PC-3 (cell line): Measurements from ENCODE around the gene F13A1. TPM values are rescaled to one million over a fixed set of nuclear protein-coding genes. Genes with fewer than 3 reads are reported as not detected.

Source experiments
- ATAC-seq: fragments of 200-7000 bp; cut with Tn5 transposase; 2 replicates; pipeline ENCODE4 v1.9.1; 2020; ENCODE audit warnings: mild to moderate bottlenecking, moderate library complexity
- BruUV-seq: library from RNA; stranded (reverse); fragments of 400-500 nt; replicated peaks from 2 replicates; lab custom pipeline; 2021; lab: Mats Ljungman, UMichigan
- CTCF ChIA-PET: fragments of 300-600 bp; sonication (Branson Sonifier 250); formaldehyde crosslinking; loops from one replicate; lab custom pipeline; 2022; ENCODE audit warnings: antibody characterized with exemption; lab: Charles Lee
- POLR2A ChIA-PET: fragments of 300-600 bp; sonication (Branson Sonifier 250); formaldehyde crosslinking; loops from one replicate; lab custom pipeline; 2022; ENCODE audit warnings: antibody characterized with exemption; ENCODE audit not compliant: unreplicated experiment; lab: Charles Lee
- DNase-seq: peaks from one replicate; pipeline ENCODE4 v3.0.0-alpha.2; 2015
- H2AFZ ChIP-seq: fragments of 300-600 bp; sonication (generic); 2 replicates; pipeline ENCODE4 v1.6.0; 2016; ENCODE audit warnings: antibody characterized with exemption, low read length
- H3F3A ChIP-seq: fragments of 300-600 bp; sonication (generic); one replicate; pipeline ENCODE4 v1.6.0; 2017; ENCODE audit warnings: antibody characterized with exemption, low read length, control low read depth, mild to moderate bottlenecking; ENCODE audit not compliant: unreplicated experiment
- H3K27ac ChIP-seq: fragments of 300-600 bp; sonication (generic); 2 replicates; pipeline ENCODE4 v1.5.1; 2016; ENCODE audit warnings: mild to moderate bottlenecking, low read length
- H3K27me3 ChIP-seq: fragments of 300-600 bp; sonication (generic); 2 replicates; pipeline ENCODE4 v1.6.1; 2016; ENCODE audit warnings: low read length, mixed read lengths
- H3K36me3 ChIP-seq: fragments of 300-600 bp; sonication (generic); 2 replicates; pipeline ENCODE4 v1.6.1; 2016; ENCODE audit warnings: low read depth, mixed run types, low read length, mixed read lengths
- H3K4me1 ChIP-seq: fragments of 300-600 bp; sonication (generic); 2 replicates; pipeline ENCODE4 v1.5.1; 2016; ENCODE audit warnings: low read length; ENCODE audit not compliant: insufficient read depth
- H3K4me2 ChIP-seq: fragments of 300-600 bp; sonication (generic); 2 replicates; pipeline ENCODE4 v1.6.0; 2016; ENCODE audit warnings: low read length
- H3K4me3 ChIP-seq: fragments of 300-600 bp; sonication (generic); 2 replicates; pipeline ENCODE4 v1.5.1; 2016; ENCODE audit warnings: mild to moderate bottlenecking, low read length, mixed read lengths
- H3K79me2 ChIP-seq: fragments of 300-600 bp; sonication (generic); 2 replicates; pipeline ENCODE4 v1.6.1; 2017; ENCODE audit warnings: low read length, mixed read lengths
- H3K9ac ChIP-seq: fragments of 300-600 bp; sonication (generic); 2 replicates; pipeline ENCODE4 v1.6.0; 2016; ENCODE audit warnings: mild to moderate bottlenecking, low read length
- H3K9me2 ChIP-seq: fragments of 300-600 bp; sonication (generic); replicated peaks from 2 replicates; pipeline ENCODE4 v1.6.1; 2016; ENCODE audit warnings: mixed run types, low read length, mixed read lengths
- H3K9me3 ChIP-seq: fragments of 300-600 bp; sonication (generic); 2 replicates; pipeline ENCODE4 v1.6.1; 2016; ENCODE audit warnings: low read length, mixed read lengths
- H4K20me1 ChIP-seq: fragments of 300-600 bp; sonication (generic); 2 replicates; pipeline ENCODE4 v1.6.1; 2016; ENCODE audit warnings: low read length, mixed read lengths
- EZH2 ChIP-seq: fragments of 300-600 bp; sonication (generic); IDR thresholded peaks from one replicate; pipeline ENCODE4 v1.6.1; 2017; ENCODE audit warnings: antibody characterized with exemption, mild to moderate bottlenecking, low read length; ENCODE audit not compliant: unreplicated experiment
- EZH2phosphoT487 ChIP-seq: fragments of 300-600 bp; sonication (generic); IDR thresholded peaks from 2 replicates; pipeline ENCODE4 v1.6.1; 2018; ENCODE audit warnings: mild to moderate bottlenecking, antibody characterized with exemption, low read length, borderline replicate concordance
- intact Hi-C: fragments of 100-400 bp; cut with micrococcal nuclease; formaldehyde crosslinking; loops from 2 replicates; pipeline ENCODE4 v1.9.0; 2023
- total RNA-seq: library from RNA; depleted of rRNA; stranded (reverse); fragments of >200 nt; gene quantifications from 2 replicates; pipeline ENCODE4 v1.2.3, GENCODE V29; 2014
- TF ChIP-seq, protein P1 (sequence below): fragments of 300-600 bp; sonication (generic); conservative IDR thresholded peaks from 2 replicates; pipeline ENCODE4 v1.5.1; 2017; ENCODE audit warnings: antibody characterized with exemption, low read depth, mild to moderate bottlenecking, low read length

The F13A1 gene
- total RNA-seq, 1 experiment from 2014 or later, result not detected

DNA sequence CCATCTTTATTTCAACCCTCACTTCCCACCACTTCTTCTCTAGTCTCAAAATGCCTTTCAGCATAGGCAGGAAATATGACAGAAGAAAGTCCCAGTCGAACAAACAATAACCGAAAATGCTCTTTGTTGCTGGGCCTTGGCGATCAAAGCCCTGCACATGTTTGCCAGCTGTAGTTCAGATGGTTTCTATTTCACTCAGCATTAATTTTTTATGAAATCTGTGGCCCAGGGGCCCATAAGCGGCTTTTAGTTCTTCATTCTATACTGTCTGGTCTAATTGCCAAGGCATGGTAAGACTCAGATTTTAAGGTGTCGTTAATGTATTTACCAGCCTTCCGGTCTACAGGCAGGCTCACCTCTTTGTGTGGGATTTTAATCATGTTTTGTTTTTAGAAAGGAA lies 10.9 kb upstream of the F13A1 start:
- Histone ChIP-seq H3K4me2 (no peak overlapping the region), H3K27me3 (peaks cover 19% of the 10 kb centered on the region), H3K4me3 (no peak overlapping the region), H3K9me3 (no peaks in the 10 kb centered on the region), H2AFZ (no peak overlapping the region), H3F3A (no peaks in the 10 kb centered on the region), H3K27ac (no peak overlapping the region), H3K9ac (no peak overlapping the region), H3K36me3 (no peaks in the 10 kb centered on the region), H4K20me1 (no peaks in the 10 kb centered on the region), H3K79me2 (no peaks in the 10 kb centered on the region), H3K4me1 (no peaks in the 10 kb centered on the region), H3K9me2 (no peaks in the 10 kb centered on the region)
- CTCF ChIA-PET, result no interaction called here
- no TSS peak for BruUV-seq
- intact Hi-C loops, result no loop called here
- ATAC-seq (no peak), DNase-seq (no peak)
- TF ChIP-seq EZH2, result no peak
- TF ChIP-seq, protein P1, sequence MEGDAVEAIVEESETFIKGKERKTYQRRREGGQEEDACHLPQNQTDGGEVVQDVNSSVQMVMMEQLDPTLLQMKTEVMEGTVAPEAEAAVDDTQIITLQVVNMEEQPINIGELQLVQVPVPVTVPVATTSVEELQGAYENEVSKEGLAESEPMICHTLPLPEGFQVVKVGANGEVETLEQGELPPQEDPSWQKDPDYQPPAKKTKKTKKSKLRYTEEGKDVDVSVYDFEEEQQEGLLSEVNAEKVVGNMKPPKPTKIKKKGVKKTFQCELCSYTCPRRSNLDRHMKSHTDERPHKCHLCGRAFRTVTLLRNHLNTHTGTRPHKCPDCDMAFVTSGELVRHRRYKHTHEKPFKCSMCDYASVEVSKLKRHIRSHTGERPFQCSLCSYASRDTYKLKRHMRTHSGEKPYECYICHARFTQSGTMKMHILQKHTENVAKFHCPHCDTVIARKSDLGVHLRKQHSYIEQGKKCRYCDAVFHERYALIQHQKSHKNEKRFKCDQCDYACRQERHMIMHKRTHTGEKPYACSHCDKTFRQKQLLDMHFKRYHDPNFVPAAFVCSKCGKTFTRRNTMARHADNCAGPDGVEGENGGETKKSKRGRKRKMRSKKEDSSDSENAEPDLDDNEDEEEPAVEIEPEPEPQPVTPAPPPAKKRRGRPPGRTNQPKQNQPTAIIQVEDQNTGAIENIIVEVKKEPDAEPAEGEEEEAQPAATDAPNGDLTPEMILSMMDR, result no peak
- TF ChIP-seq EZH2phosphoT487, result no peak
- POLR2A ChIA-PET, result no interaction called here

DNA sequence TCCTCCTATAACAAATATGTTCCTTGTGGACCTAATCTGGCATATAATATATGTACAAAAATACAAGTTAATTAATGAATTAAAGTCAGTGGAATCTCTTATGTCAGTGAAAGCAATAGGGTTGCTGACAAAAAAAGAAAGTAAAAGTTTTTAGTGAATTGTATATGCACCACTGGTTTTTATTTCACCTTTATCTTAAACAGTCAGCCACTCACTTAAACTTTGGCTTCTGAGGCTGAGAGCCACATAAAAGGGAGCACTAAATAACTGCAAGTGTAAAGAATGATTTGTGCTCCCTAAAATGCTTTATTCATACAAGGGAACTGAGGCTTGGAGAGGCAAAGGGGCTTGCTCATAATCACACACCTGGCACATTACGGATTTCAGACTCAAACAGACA lies 9.9 kb upstream of the F13A1 start:
- Histone ChIP-seq H3K4me1 (no peaks in the 10 kb centered on the region), H3K9me3 (no peaks in the 10 kb centered on the region), H3K27me3 (peaks cover 27% of the 10 kb centered on the region), H3K4me3 (no peak overlapping the region), H3K9ac (no peak overlapping the region), H3K27ac (no peak overlapping the region), H3K79me2 (no peaks in the 10 kb centered on the region), H3K36me3 (no peaks in the 10 kb centered on the region), H3K9me2 (no peaks in the 10 kb centered on the region), H4K20me1 (no peaks in the 10 kb centered on the region), H2AFZ (no peak overlapping the region), H3K4me2 (no peak overlapping the region), H3F3A (no peaks in the 10 kb centered on the region)
- intact Hi-C loops, result no loop called here
- TF ChIP-seq EZH2phosphoT487 (no peak), EZH2 (no peak)
- TF ChIP-seq, protein P1, result no peak
- ATAC-seq, result no peak
- no TSS peak for BruUV-seq
- ChIA-PET POLR2A (no interaction called here), CTCF (no interaction called here)
- no peak for DNase-seq

DNA sequence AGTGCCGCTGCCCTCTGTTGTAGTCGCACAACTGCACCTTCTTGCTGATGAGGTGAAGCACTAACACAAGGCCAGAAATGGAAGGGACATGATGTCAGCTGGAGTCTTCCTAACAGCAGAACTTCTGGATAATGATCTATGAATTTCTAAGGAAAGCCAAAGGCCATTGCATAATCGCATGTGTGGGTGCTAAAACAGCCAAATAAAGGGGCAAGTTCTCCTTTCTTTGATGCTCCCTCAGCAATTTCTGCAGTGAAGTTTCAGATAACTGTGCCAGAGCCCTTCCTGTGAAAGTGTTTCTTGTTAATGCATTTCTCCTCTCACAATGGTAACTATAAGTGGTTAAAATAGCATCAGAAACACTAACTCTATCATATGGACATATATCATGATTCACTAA lies 8.0 kb upstream of the F13A1 start:
- Histone ChIP-seq H3K27me3 (peaks cover 45% of the 10 kb centered on the region), H3K9ac (no peak overlapping the region), H3K4me3 (no peak overlapping the region), H2AFZ (no peak overlapping the region), H3K9me3 (no peaks in the 10 kb centered on the region), H4K20me1 (no peaks in the 10 kb centered on the region), H3K4me1 (no peaks in the 10 kb centered on the region), H3F3A (no peaks in the 10 kb centered on the region), H3K9me2 (no peaks in the 10 kb centered on the region), H3K79me2 (no peaks in the 10 kb centered on the region), H3K27ac (no peak overlapping the region), H3K4me2 (no peak overlapping the region), H3K36me3 (no peaks in the 10 kb centered on the region)
- POLR2A ChIA-PET, result no interaction called here
- no TSS peak for BruUV-seq
- CTCF ChIA-PET, result no interaction called here
- no peak for DNase-seq
- intact Hi-C loops, result no loop called here
- TF ChIP-seq EZH2phosphoT487 (no peak), EZH2 (no peak)
- ATAC-seq, result no peak
